ENCODE measurements around the gene JAG2.
A peak's percentile ranks its signal among the peaks of the same experiment; 100 is the strongest.

DNA sequence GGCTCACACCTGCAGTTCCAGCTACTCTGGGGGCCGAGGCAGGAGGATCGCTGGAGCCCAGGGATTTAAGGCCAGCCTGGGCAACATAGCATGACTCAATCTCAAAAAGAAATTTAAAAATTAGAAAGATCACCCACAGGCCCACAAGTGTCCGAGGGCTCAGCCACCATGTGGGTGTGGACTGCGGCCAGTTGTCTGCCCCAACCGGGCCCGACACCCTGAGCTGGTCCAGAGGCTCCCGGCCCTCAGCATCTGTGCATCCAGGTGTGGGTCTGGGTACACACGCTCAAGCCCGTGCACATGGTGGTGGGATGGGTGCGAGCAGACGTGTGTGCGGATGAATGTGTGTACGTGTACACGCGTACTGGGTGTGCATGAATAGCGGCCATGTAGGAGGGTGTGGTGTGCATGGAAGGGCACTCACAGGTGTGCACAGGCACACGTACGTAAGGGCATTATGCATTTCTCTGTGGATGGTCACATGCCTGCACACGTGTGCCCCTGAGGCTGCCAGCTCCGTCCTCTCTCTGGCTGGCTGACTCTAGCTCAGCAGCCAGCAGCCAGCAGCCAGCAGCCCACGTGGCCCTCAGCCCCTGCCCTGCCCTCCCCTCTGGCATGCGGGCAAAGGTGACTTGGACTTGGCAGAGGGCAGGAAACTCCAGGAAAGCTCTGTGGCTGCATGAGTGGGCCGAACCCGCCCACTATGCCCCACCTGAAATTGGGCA lies 35.8 kb upstream of the JAG2 start:
- peak; percentile 27 to 63 (median 49) for TF ChIP-seq POLR2AphosphoS5 (IDR thresholded peaks at IDR 0.05)
- TF ChIP-seq, protein P1, sequence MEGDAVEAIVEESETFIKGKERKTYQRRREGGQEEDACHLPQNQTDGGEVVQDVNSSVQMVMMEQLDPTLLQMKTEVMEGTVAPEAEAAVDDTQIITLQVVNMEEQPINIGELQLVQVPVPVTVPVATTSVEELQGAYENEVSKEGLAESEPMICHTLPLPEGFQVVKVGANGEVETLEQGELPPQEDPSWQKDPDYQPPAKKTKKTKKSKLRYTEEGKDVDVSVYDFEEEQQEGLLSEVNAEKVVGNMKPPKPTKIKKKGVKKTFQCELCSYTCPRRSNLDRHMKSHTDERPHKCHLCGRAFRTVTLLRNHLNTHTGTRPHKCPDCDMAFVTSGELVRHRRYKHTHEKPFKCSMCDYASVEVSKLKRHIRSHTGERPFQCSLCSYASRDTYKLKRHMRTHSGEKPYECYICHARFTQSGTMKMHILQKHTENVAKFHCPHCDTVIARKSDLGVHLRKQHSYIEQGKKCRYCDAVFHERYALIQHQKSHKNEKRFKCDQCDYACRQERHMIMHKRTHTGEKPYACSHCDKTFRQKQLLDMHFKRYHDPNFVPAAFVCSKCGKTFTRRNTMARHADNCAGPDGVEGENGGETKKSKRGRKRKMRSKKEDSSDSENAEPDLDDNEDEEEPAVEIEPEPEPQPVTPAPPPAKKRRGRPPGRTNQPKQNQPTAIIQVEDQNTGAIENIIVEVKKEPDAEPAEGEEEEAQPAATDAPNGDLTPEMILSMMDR (IDR thresholded peaks at IDR 0.05 in 8 of 11, conservative IDR thresholded peaks at IDR 0.05 in 3 of 11) = no peak

Data from spleen (tissue), 7 donors.